NCI-H1092 (cell line): Measurements from ENCODE around the gene RSAD2.
"Not testable (repeated sequence)": the region's sequence is repeated elsewhere in the genome, so short reads cannot be mapped to it uniquely, and the experiment has no call there.

ENCODE experiments used
- DNase-seq: peaks from one replicate; lab custom pipeline; 2025; lab: John Stamatoyannopoulos, UW

The RSAD2 gene

GRCh38 chr2:6926071-6926732 lies 48.6 kb downstream of the RSAD2 start:
- DNase-seq: no peak

DNA sequence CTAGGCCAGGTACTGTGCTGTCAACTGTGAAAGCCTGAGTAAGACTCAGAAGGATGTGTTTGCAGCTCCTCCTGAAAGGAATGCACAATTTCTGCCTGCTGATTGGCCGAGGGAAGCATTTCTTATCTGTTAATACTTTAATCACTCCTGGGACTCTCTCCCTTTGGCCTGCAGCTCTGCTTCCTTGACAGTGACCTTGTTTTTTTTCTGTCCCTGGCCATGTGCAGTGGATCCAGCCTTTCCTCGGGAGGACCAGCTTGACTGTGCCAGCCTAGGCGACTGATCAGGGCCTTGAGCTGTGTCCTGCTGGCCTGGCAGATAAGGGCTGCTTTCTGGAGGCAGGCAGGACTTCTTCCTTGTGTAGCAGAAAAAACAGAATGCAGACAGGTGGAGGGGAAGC lies 49.6 kb downstream of the RSAD2 start:
- DNase-seq: no peak

DNA sequence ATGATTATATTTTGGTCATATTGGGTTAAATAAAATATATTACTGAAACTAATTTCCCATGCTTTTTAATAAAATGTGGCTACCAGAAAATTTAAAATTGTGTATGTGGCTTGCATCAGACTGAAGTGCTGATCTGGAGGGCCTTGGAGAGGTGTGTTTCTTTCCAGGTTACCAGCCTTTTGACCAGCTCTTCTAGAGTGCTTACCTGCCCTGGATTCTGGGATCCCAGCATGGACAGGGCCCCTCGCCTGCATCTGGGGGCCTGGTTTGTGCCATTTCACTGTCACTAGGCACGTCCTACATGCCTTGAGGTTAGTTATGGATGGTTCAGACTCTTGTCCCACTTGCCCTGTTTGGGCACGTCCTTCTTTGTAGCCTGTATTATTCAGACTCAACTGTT lies 50.2 kb downstream of the RSAD2 start:
- no peak for DNase-seq

DNA sequence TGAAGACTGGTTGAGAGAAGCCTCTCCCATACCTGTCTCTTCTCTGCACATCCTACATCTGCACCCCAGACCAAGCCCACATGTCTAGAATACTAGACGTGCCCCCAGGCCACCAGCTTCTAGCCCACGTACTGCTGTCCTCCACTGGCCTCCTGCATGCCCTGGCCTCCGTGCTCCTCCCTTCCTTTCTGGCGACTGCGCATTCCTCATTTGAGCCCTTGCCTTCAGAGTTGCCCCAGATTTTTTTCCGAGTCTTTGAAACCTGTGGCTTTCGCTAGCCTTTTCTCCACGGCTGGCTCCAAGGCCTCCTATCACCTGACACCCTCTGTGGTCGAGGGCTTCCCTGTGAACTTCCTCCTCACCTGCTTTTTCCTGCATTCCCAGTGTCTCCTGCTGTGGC lies 50.9 kb downstream of the RSAD2 start:
- no peak for DNase-seq

- DNase-seq: no peak
These were observed 51.7 kb downstream of the RSAD2 start for GRCh38 chr2:6929196-6929819.

DNA sequence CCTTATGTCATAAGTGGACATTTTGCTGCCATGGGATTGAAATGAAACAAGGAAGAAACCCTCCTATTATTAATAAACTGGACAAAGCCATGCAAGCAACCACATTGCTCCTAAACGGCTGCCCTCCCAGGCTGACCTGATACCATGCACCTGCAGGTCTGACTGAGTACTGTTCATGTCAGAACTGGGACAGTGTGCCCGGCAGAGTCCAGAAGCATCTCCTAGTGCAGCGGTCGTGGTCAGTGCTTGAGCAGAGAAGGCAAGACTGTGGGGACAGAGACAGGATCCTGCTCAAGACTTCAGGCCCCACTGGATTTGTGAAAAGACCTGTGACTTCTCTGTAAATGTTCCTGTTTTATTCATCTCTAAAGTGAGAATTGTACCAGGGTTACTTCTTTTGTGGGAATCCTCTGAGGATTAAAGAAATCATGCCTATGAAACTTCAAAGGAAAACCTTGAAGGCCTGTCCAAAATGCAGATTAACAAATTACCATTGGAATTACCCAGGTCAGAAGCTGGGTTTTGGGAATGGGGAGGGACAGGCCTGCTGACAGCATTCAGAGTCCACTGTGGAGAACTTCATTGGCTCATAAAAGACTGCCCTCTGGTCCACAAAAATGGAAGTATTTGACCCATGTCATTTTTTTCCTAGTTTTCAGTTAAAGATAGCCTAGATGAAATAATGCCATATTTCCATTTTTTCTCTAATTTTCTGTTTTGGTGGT lies 53.5 kb downstream of the RSAD2 start:
- DNase-seq: no peak

DNA sequence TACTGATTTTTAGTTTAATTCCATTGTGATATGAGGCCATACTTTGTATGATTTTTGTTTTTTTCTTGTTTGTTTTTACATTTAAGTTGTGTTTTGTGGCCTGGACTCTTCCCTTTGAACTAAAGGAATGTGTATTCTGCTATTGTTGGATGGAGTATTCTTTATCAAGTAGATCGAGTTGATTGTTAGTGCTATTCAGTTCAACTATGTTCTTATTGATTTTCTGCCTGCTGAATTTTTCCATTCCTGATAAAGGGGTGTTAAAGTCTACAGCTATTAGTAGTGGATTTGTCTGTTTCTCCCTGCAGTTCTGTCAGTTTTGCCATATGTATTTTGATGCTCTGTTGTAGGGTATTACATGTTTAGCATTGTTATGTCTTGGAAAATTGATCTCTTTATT lies 54.2 kb downstream of the RSAD2 start:
- DNase-seq: no peak

DNA sequence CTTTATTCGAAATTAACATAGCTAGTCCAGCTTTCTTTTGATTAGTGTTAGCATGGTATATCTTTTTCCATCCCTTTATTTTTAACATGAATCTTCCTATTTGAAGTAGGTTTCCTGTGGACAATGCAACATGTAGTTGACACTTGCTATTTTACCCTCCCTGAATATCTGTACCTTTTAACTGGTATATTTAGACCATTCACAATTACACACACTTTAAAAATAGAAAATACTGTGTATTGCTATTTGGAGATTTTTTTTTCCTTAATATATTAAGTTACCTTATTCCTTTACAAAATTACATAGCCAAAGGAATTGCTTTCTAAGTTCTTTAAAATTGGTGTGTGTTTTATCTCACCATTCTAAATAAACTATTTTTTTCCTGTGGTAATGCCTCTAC lies 54.6 kb downstream of the RSAD2 start:
- no peak for DNase-seq

DNA sequence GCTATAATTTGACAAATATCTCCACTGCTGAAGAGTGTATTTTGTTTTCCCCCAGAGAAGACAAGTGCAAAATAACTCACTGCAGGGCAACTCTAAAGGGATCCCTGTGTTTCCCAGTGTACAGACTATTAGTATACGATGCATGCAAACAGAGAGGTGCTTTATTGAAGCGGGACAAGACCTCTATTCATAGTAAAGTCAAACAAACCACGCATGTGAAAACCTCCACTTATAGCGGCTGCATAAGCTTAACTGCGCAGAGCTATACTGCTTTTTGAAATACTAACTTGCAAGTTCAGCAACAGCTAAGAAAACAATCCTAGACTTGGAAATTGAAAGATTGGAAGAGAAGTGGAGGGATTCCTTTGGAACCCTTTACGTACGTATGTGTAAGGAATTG lies 55.3 kb downstream of the RSAD2 start:
- DNase-seq: no peak

- no peak for DNase-seq
These were observed 56.3 kb downstream of the RSAD2 start for GRCh38 chr2:6933911-6934310.

DNA sequence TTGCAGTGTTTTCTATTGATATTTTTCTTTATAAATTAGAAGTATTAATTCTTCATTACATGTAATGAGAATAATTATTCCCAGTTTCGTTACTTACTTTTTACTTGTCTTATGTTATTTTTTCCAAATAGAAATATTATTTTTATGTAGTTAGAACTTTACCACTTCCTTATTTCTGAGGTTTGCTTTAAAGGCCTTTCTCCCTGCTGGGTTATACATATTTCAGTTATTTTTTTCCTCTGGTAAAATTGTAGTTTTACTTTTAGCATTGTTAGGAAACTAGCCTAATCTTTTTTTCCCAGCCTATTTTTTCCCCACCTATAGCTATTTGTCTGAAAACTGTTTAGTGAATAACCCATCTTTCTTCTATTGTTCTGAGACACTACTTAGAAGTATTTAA lies 56.8 kb downstream of the RSAD2 start:
- no peak for DNase-seq

GRCh38 chr2:6934758-6935651 lies 57.4 kb downstream of the RSAD2 start:
- no peak for DNase-seq

DNA sequence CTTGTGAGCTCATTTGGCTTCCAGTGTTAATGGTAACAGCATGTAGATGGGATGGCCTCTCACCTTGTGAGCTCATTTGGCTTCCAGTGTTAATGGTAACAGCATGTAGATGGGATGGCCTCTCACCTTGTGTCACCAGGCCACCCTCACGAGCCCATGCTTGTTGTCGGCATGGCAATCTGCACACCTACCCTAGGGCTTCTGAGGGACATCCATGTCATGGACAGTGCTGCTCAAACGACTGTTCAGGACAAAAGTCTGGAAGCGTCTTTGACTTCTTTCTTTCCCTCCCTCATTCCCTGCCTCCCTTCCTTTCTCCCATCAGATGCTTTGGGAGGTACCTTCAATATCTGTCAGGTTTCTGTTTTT lies 58.1 kb downstream of the RSAD2 start:
- DNase-seq: not testable (repeated sequence)

DNA sequence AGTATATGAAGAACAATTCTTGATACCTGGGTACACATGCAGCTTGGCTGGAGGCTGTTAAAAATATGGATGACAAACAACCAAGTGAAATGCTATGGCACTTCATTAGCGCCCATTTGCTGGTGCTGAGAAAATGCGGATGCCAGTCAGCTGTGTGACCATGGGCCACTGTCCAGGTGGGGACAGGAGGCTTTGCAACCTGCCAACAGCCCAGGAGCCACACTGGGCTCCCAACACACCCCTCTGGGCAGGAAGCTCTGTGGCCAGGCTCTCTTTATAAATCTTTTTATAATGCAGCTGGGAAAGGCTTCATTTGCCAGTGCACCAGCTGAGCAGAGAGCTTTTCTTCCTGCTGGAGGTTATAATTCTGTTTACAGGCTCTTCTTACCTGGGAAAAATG lies 59.6 kb downstream of the RSAD2 start:
- no peak for DNase-seq

GRCh38 chr2:6937582-6937981 lies 60.0 kb downstream of the RSAD2 start:
- DNase-seq: no peak

GRCh38 chr2:6939071-6939470 lies 61.5 kb downstream of the RSAD2 start:
- DNase-seq: no peak

GRCh38 chr2:6940820-6941219 lies 63.2 kb downstream of the RSAD2 start:
- DNase-seq: no peak

GRCh38 chr2:6941299-6942046 lies 63.9 kb downstream of the RSAD2 start:
- DNase-seq: no peak

DNA sequence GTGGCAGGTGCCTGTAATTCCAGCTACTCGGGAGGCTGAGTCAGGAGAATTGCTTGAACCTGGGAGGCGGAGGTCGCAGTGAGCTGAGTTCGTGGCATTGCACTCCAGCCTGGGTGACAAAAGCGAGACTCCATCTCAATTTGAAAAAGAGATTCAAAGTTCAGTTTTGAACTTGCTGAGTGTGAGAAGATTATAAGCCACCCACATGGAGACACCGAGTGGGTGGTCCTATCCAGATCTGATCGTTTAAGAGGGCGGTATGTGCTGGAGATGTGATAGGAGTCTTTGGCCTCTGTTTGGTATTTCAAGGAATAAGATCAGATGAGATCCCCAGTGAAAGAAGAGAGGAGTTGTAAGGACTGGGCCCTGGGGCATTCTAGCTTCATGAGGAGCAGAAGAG lies 65.3 kb downstream of the RSAD2 start:
- no peak for DNase-seq

DNA sequence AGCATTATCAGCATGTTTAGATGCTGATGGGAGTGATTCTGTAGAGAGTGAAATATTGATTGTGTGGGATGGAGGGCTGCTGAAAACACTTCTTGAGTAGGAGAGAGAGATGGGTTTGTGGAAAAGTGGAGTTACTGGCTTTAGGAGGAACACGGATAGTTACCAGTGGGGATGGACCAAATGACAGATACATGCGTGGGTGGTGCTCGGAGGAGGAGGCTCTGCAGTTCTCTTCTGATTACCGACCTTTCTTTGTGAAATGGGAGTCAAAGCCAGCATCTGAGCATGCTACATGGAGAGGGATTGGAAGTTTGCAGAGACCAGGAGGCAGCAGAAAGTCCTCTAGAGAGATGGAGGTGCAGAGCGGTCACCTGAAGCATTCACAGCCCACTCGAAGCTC lies 65.9 kb downstream of the RSAD2 start:
- DNase-seq: no peak

DNA sequence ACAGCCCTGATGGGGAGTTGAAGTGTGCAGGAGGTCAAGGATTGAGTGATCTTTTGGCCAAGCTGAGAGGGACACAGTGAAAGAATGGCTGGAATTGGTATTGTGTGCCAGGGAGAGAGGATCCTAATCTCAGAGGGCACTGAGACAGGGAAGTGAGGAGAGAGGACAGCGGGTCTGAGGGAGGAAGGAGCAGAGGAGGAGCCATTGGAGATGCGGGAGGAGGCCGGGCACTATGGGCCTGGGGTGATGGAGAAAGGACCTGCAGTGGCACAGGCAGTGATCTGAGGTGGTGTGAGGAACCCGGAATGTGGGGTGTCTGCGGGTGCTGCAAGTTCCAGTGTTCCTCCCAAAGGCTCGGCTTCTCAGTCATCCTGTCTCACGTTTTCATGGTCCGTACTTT lies 66.4 kb downstream of the RSAD2 start:
- no peak for DNase-seq

DNA sequence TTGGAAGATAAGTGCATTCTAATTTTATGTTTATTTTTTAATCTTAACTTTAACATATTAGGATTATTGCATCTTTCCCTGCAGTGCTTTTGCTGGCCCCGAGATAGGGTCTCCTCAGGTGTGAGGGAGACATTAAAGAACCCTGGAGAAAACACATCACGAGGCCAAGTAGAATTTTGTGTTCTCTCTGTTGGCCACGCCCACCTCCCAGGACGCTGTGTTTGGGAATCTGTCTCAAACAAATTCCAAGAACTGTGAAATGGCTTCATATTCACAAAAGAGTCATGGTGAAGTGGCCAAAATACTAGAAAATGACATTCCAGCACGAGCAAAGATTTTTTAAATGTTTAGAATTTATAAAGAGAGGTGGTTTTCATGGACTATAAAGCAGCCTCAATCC lies 67.0 kb downstream of the RSAD2 start:
- no peak for DNase-seq
